Measurements from ENCODE around the gene CHMP4A.

DNA sequence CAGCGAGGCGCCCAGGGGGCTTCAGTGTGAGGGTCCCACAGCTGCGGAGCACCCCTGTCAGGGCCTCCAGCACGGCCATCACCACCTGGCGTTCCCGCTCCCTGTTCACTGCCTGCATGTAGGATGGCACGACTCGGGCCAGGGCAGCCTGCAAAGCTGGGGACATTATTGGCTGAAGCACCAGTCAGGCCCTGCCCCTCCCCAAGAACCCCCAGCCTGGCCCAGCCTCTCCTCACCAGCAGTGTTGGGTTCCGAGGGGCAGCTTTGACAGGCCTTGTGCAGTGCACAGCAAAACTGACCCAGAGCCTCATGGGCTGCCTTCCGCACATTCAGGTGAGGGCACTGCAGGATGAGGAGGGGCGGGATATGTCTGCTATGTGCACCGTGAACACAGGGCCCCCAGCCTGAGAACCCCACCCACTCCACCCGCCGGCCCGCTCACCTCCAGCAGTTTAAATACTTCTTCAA is 30.2 kb downstream of the CHMP4A start:
- TF ChIP-seq CREB1 (IDR thresholded peaks at IDR 0.05): no peak
- TF ChIP-seq CREB1 (CRISPR knock-in tag; IDR thresholded peaks at IDR 0.05): no peak
- TF ChIP-seq, protein P1, sequence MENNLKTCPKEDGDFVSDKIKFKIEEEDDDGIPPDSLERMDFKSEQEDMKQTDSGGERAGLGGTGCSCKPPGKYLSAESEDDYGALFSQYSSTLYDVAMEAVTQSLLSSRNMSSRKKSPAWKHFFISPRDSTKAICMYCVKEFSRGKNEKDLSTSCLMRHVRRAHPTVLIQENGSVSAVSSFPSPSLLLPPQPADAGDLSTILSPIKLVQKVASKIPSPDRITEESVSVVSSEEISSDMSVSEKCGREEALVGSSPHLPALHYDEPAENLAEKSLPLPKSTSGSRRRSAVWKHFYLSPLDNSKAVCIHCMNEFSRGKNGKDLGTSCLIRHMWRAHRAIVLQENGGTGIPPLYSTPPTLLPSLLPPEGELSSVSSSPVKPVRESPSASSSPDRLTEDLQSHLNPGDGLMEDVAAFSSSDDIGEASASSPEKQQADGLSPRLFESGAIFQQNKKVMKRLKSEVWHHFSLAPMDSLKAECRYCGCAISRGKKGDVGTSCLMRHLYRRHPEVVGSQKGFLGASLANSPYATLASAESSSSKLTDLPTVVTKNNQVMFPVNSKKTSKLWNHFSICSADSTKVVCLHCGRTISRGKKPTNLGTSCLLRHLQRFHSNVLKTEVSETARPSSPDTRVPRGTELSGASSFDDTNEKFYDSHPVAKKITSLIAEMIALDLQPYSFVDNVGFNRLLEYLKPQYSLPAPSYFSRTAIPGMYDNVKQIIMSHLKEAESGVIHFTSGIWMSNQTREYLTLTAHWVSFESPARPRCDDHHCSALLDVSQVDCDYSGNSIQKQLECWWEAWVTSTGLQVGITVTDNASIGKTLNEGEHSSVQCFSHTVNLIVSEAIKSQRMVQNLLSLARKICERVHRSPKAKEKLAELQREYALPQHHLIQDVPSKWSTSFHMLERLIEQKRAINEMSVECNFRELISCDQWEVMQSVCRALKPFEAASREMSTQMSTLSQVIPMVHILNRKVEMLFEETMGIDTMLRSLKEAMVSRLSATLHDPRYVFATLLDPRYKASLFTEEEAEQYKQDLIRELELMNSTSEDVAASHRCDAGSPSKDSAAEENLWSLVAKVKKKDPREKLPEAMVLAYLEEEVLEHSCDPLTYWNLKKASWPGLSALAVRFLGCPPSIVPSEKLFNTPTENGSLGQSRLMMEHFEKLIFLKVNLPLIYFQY (CRISPR knock-in tag; IDR thresholded peaks at IDR 0.05; ENCODE audit: borderline replicate concordance): no peak
- no peak for TF ChIP-seq PHF8 (CRISPR knock-in tag; IDR thresholded peaks at IDR 0.05)
- no peak for TF ChIP-seq ZFY (CRISPR knock-in tag; IDR thresholded peaks at IDR 0.05)
- TF ChIP-seq ZBTB21 (CRISPR knock-in tag; IDR thresholded peaks at IDR 0.05): no peak
- no peak for TF ChIP-seq DR1 (CRISPR knock-in tag; IDR thresholded peaks at IDR 0.05)

Data from HepG2 (cell line).